ENCODE measurements around the gene FARSB.

GRCh38 chr2:222608081-222608480, 47.8 kb downstream of the FARSB start:
- no peak for TF ChIP-seq CTCF (conservative IDR thresholded peaks at IDR 0.05)
- no peak for TF ChIP-seq EZH2 (IDR thresholded peaks at IDR 0.05; ENCODE audit: low read depth)
